Trophoblast cell (in vitro differentiated cells and primary cell): ENCODE results near the gene KRT77.

Experiments
- DNase-seq, 2 donors: peaks; one replicate each; pipeline ENCODE4 v3.0.0-alpha.2; 2016
- H2AFZ ChIP-seq: 2 replicates; pipeline ENCODE4 v1.6.1; 2013; ENCODE audit warnings: low read length, moderate library complexity, mild to moderate bottlenecking; ENCODE audit not compliant: insufficient read depth, poor library complexity
- H2AK5ac ChIP-seq: 2 replicates; pipeline ENCODE4 v1.6.1; 2013; ENCODE audit warnings: mild to moderate bottlenecking, low read length
- H2BK120ac ChIP-seq: 2 replicates; pipeline ENCODE4 v1.6.1; 2013; ENCODE audit warnings: low read length, mild to moderate bottlenecking, moderate library complexity; ENCODE audit not compliant: insufficient read depth, poor library complexity
- H2BK12ac ChIP-seq: 2 replicates; pipeline ENCODE4 v1.6.1; 2013; ENCODE audit warnings: mild to moderate bottlenecking, low read length, moderate library complexity
- H2BK5ac ChIP-seq: 2 replicates; pipeline ENCODE4 v1.6.1; 2013; ENCODE audit warnings: low read length, low read depth, moderate library complexity, mild to moderate bottlenecking; ENCODE audit not compliant: poor library complexity
- H3K14ac ChIP-seq: 2 replicates; pipeline ENCODE4 v1.6.1; 2013; ENCODE audit warnings: mild to moderate bottlenecking, low read length
- H3K18ac ChIP-seq: 2 replicates; pipeline ENCODE4 v1.6.1; 2013; ENCODE audit warnings: mild to moderate bottlenecking, low read length
- H3K23ac ChIP-seq: 2 replicates; pipeline ENCODE4 v1.6.1; 2013; ENCODE audit warnings: low read length
- H3K27ac ChIP-seq: 2 replicates; pipeline ENCODE4 v1.5.1; 2013; ENCODE audit warnings: low read depth, mild to moderate bottlenecking, inconsistent platforms, low read length, moderate library complexity
- H3K27me3 ChIP-seq: 2 replicates; pipeline ENCODE4 v1.6.1; 2013; ENCODE audit warnings: inconsistent platforms, mild to moderate bottlenecking, low read length, moderate library complexity; ENCODE audit not compliant: insufficient read depth
- H3K36me3 ChIP-seq, 2 experiments: 1 replicate in 1 of 2; 2 replicates in 1 of 2; pipeline ENCODE4 v1.6.1; 2013; ENCODE audit warnings: low read length in 2 of 2, mild to moderate bottlenecking in 2 of 2, moderate library complexity in 1 of 2; ENCODE audit not compliant: insufficient read depth in 2 of 2, control insufficient read depth in 1 of 2
- H3K4ac ChIP-seq: 2 replicates; pipeline ENCODE4 v1.6.1; 2013; ENCODE audit warnings: low read depth, mild to moderate bottlenecking, low read length, moderate library complexity
- H3K4me1 ChIP-seq, 2 experiments: 1 replicate in 1 of 2; 2 replicates in 1 of 2; pipeline ENCODE4 v1.6.1; 2013; ENCODE audit warnings: low read length in 2 of 2, mild to moderate bottlenecking in 2 of 2, moderate library complexity in 1 of 2; ENCODE audit not compliant: insufficient read depth in 2 of 2, control insufficient read depth in 1 of 2
- H3K4me2 ChIP-seq: 2 replicates; pipeline ENCODE4 v1.6.1; 2013; ENCODE audit warnings: inconsistent platforms, mild to moderate bottlenecking, low read length, moderate library complexity
- H3K4me3 ChIP-seq: 2 replicates; pipeline ENCODE4 v1.5.1; 2013; ENCODE audit warnings: mild to moderate bottlenecking, low read depth, low read length, inconsistent platforms
- H3K79me1 ChIP-seq: one replicate; pipeline ENCODE4 v1.6.1; 2013; ENCODE audit warnings: low read length
- H3K79me2 ChIP-seq: 2 replicates; pipeline ENCODE4 v1.6.1; 2013; ENCODE audit warnings: low read length, mild to moderate bottlenecking; ENCODE audit not compliant: control insufficient read depth, insufficient read depth, poor library complexity
- H3K9ac ChIP-seq: 2 replicates; pipeline ENCODE4 v1.6.1; 2013; ENCODE audit warnings: mild to moderate bottlenecking, low read length
- H3K9me3 ChIP-seq: 2 replicates; pipeline ENCODE4 v1.6.1; 2013; ENCODE audit warnings: low read depth, mild to moderate bottlenecking, control low read depth, inconsistent platforms, low read length; ENCODE audit not compliant: insufficient read depth
- H4K12ac ChIP-seq: 2 replicates; pipeline ENCODE4 v1.6.1; 2013; ENCODE audit warnings: low read depth, mild to moderate bottlenecking, low read length, moderate library complexity
- H4K8ac ChIP-seq: 2 replicates; pipeline ENCODE4 v1.6.1; 2013; ENCODE audit warnings: low read depth, mild to moderate bottlenecking, low read length, moderate library complexity
- H4K91ac ChIP-seq: one replicate; pipeline ENCODE4 v1.6.1; 2013; ENCODE audit warnings: low read depth, mild to moderate bottlenecking, low read length, moderate library complexity
- WGBS: extraction: QIAGEN DNeasy Blood & Tissue Kit; methylation state at CpG from one replicate; pipeline ENCODE4 v1.1.7; 2013; ENCODE audit warnings: missing lambda C conversion rate; ENCODE audit not compliant: insufficient read length, insufficient coverage; ENCODE audit errors: extremely low coverage; 5-methylcytosine and 5-hydroxymethylcytosine counted together

The KRT77 gene

DNA sequence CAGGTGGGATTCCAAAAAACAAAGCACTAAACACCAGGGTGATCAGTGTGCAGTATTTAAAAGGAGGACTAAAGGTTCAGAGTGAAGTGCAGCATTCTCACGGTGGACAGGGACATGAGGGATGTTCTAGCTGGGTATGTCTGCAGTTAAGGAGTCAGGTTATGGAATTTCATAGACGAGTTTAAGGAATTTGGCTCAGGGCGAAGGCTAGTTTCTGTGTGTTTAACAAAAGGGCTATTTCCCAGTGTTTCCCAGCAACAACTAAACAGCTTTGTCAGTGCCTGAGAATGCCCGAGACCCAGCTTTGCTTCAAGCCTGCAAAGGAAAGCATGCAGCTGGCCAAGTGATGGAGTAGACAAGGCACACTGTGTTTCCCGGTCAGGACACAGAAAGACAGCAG, 30.1 kb downstream of the KRT77 start:
- DNase-seq, result peak; percentile 96 to 99

DNA sequence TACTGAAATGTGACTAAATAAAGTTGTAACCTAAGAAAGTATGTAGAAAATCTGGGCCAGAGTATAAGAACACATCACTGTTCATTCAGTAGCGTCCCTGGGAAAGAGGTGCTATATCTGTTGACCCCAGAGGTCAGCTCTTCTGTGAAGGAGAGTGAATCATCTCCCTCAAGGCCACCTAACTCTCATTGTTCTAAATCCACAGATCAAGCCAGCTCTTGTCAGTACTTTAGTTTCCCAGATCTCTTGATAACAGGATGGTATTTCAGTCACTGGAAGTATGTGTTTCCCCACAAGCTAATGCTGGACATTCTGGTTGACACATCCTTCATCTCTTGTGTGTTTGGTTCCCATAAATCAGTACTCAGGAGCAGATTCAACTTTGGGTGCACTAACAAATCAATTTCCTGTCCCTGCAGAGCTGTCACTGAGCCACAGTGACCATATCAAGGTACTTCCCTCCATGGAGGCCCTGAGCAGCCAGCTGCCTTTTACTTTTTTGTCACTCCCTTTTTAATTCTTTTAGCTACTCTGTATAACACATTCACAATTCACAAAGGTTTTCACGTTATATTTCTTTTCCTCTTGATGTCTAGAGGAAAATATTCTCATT, 30.9 kb downstream of the KRT77 start:
- Histone ChIP-seq H3K4me1 (peaks cover 14 to 26% of the 10 kb centered on the region in 2 experiments), H3K4me2 (peak overlapping the region; percentile 30), H3K79me2 (no peaks in the 10 kb centered on the region), H4K12ac (no peak overlapping the region), H4K8ac (no peak overlapping the region), H2AFZ (no peak overlapping the region), H3K18ac (no peak overlapping the region), H3K4ac (no peak overlapping the region), H3K27me3 (no peaks in the 10 kb centered on the region), H3K23ac (no peak overlapping the region), H3K9me3 (peaks cover 2% of the 10 kb centered on the region), H3K4me3 (no peak overlapping the region), H3K14ac (no peak overlapping the region), H3K27ac (peak overlapping the region; percentile 62), H2AK5ac (no peak overlapping the region), H4K91ac (no peak overlapping the region), H3K79me1 (peaks cover 4% of the 10 kb centered on the region), H3K36me3 (no peaks in the 10 kb centered on the region), H2BK5ac (no peak overlapping the region), H2BK120ac (no peak overlapping the region), H3K9ac (no peak overlapping the region), H2BK12ac (no peak overlapping the region)
- no CpG with 5 or more reads among the region's 2 CpGs for WGBS
- peak; percentile 90 to 97 for DNase-seq

More for the DNA sequence above, 30.1 kb downstream of the KRT77 start:
- H3K9me3 ChIP-seq, result peaks cover 2% of the 10 kb centered on the region
- peaks cover 14 to 26% of the 10 kb centered on the region in 2 experiments for H3K4me1 ChIP-seq
- peak overlapping the region; percentile 60 for H2BK120ac ChIP-seq
- H3K23ac ChIP-seq, result no peak overlapping the region
- H3K4me3 ChIP-seq, result no peak overlapping the region
- no peak overlapping the region for H2AFZ ChIP-seq
- H2BK5ac ChIP-seq, result peak overlapping the region; percentile 49
- H3K27me3 ChIP-seq, result no peaks in the 10 kb centered on the region
- no peaks in the 10 kb centered on the region for H3K36me3 ChIP-seq
- H3K79me2 ChIP-seq, result no peaks in the 10 kb centered on the region
- peak overlapping the region; percentile 62 for H3K27ac ChIP-seq
- no peak overlapping the region for H4K8ac ChIP-seq
- no peak overlapping the region for H3K14ac ChIP-seq
- no CpG with 5 or more reads among the region's 5 CpGs for WGBS
- H3K79me1 ChIP-seq, result peaks cover 4% of the 10 kb centered on the region
- peak overlapping the region; percentile 26 for H2BK12ac ChIP-seq
- H3K4ac ChIP-seq, result no peak overlapping the region
- peak overlapping the region; percentile 37 for H3K4me2 ChIP-seq
- H4K12ac ChIP-seq, result no peak overlapping the region
- no peak overlapping the region for H2AK5ac ChIP-seq
- no peak overlapping the region for H3K18ac ChIP-seq
- no peak overlapping the region for H3K9ac ChIP-seq
- H4K91ac ChIP-seq, result peak overlapping the region; percentile 42

DNA sequence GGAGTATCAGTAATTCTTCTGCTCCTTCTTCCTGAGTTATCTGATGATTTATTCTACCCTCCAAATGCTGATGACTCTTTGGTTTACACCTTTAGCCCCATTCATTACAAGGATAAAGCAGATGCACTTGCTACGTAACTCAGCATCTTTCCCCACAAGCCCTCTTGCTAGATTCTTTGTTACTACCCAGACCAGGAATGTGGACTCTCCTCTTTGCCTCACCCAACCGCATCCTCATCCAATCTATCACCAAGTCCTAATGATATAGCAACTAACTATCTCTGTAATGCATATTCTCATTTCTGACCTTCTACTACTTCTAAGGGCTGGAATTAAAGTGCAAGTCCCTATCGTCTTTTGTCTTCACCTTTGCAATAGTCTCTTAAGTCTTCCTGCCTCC, 32.4 kb downstream of the KRT77 start:
- Histone ChIP-seq H2AFZ (no peak overlapping the region), H3K14ac (no peak overlapping the region), H3K27ac (no peak overlapping the region), H2BK120ac (no peak overlapping the region), H4K8ac (no peak overlapping the region), H3K27me3 (no peaks in the 10 kb centered on the region), H4K91ac (no peak overlapping the region), H3K79me2 (no peaks in the 10 kb centered on the region), H3K4me1 (peaks cover 14 to 26% of the 10 kb centered on the region in 2 experiments), H4K12ac (no peak overlapping the region), H2AK5ac (no peak overlapping the region), H2BK12ac (no peak overlapping the region), H3K23ac (no peak overlapping the region), H3K9ac (no peak overlapping the region), H3K4ac (no peak overlapping the region), H3K4me2 (no peak overlapping the region), H3K18ac (no peak overlapping the region), H2BK5ac (no peak overlapping the region), H3K4me3 (no peak overlapping the region), H3K79me1 (peaks cover 4% of the 10 kb centered on the region), H3K9me3 (no peaks in the 10 kb centered on the region), H3K36me3 (no peaks in the 10 kb centered on the region)
- WGBS, result no CpG with 5 or more reads among the region's 3 CpGs
- DNase-seq, result peak; percentile 94 to 97

DNA sequence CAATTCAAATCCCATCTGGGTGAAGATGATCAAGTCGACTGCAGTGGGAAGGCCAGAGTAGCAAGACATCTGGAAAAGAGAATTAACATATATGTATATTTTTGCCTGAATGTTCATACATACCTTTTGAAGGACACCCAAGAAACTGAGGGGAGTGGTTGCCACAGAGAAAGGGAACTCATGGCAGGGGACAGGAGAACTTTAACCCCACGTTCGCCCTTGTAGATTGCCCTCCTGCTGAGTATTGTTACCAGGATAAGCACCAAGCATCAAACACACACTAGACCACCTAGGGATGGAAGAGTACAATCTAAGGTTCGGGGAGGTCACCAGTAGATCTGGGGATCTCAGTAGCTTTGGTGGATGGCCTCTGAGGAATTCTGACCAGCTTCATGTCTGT, 32.8 kb downstream of the KRT77 start:
- H3K4me1 ChIP-seq, result peaks cover 14 to 26% of the 10 kb centered on the region in 2 experiments
- H3K14ac ChIP-seq, result no peak overlapping the region
- no peak overlapping the region for H3K27ac ChIP-seq
- H2BK12ac ChIP-seq, result no peak overlapping the region
- H2BK120ac ChIP-seq, result no peak overlapping the region
- no peak overlapping the region for H4K8ac ChIP-seq
- no peaks in the 10 kb centered on the region for H3K79me2 ChIP-seq
- no CpG with 5 or more reads among the region's 4 CpGs for WGBS
- H2AK5ac ChIP-seq, result no peak overlapping the region
- H2BK5ac ChIP-seq, result no peak overlapping the region
- H4K91ac ChIP-seq, result peak overlapping the region; percentile 37
- no peak overlapping the region for H2AFZ ChIP-seq
- no peaks in the 10 kb centered on the region for H3K27me3 ChIP-seq
- H4K12ac ChIP-seq, result no peak overlapping the region
- H3K4me3 ChIP-seq, result no peak overlapping the region
- H3K4ac ChIP-seq, result no peak overlapping the region
- H3K9ac ChIP-seq, result no peak overlapping the region
- no peak overlapping the region for H3K18ac ChIP-seq
- H3K36me3 ChIP-seq, result no peaks in the 10 kb centered on the region
- DNase-seq, result no peak
- no peak overlapping the region for H3K4me2 ChIP-seq
- peaks cover 4% of the 10 kb centered on the region for H3K79me1 ChIP-seq
- H3K9me3 ChIP-seq, result no peaks in the 10 kb centered on the region
- H3K23ac ChIP-seq, result no peak overlapping the region
